Measurements from ENCODE around the gene KPRP. TPM values are rescaled to one million over a fixed set of nuclear protein-coding genes. Genes with fewer than 3 reads are reported as not detected.

The KPRP gene
- total RNA-seq, 1 experiment from 2014 or later, result not detected

DNA sequence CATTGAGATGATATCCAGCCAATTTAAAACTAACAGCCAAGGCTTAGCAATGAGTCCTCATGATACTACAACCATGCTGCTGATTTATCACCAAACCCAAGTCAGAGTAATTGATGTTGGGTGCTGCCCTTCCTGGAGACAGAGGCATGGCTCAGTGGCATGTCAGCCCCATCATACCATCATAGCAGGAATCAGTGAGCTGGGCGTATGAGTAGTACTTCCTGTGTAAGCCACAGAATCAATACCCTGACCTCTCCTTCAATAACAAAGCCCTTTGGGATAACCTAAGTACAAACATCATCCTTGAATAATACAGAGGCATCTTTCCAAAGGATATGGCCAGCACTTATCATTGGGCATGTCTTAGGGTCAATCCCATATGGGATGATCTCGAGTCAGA, 25.3 kb downstream of the KPRP start:
- DNase-seq (ENCODE audit: low read depth, low spot score) (no peak), ATAC-seq (no peak)
- TF ChIP-seq POLR2AphosphoS5 (IDR thresholded peaks at IDR 0.05; ENCODE audit: low read depth, low read length) (no peak), SIN3A (IDR thresholded peaks at IDR 0.05; ENCODE audit: borderline replicate concordance, insufficient read depth, low read depth, low read length) (no peak), TCF7L2 (IDR thresholded peaks at IDR 0.05; ENCODE audit: low read depth, low read length) (no peak)
- TF ChIP-seq, protein P1, sequence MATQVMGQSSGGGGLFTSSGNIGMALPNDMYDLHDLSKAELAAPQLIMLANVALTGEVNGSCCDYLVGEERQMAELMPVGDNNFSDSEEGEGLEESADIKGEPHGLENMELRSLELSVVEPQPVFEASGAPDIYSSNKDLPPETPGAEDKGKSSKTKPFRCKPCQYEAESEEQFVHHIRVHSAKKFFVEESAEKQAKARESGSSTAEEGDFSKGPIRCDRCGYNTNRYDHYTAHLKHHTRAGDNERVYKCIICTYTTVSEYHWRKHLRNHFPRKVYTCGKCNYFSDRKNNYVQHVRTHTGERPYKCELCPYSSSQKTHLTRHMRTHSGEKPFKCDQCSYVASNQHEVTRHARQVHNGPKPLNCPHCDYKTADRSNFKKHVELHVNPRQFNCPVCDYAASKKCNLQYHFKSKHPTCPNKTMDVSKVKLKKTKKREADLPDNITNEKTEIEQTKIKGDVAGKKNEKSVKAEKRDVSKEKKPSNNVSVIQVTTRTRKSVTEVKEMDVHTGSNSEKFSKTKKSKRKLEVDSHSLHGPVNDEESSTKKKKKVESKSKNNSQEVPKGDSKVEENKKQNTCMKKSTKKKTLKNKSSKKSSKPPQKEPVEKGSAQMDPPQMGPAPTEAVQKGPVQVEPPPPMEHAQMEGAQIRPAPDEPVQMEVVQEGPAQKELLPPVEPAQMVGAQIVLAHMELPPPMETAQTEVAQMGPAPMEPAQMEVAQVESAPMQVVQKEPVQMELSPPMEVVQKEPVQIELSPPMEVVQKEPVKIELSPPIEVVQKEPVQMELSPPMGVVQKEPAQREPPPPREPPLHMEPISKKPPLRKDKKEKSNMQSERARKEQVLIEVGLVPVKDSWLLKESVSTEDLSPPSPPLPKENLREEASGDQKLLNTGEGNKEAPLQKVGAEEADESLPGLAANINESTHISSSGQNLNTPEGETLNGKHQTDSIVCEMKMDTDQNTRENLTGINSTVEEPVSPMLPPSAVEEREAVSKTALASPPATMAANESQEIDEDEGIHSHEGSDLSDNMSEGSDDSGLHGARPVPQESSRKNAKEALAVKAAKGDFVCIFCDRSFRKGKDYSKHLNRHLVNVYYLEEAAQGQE (IDR thresholded peaks at IDR 0.05; ENCODE audit: insufficient read depth in 1 of 2, low read depth in 2 of 2, low read length in 1 of 2), result no peak
- TF ChIP-seq, protein P2, sequence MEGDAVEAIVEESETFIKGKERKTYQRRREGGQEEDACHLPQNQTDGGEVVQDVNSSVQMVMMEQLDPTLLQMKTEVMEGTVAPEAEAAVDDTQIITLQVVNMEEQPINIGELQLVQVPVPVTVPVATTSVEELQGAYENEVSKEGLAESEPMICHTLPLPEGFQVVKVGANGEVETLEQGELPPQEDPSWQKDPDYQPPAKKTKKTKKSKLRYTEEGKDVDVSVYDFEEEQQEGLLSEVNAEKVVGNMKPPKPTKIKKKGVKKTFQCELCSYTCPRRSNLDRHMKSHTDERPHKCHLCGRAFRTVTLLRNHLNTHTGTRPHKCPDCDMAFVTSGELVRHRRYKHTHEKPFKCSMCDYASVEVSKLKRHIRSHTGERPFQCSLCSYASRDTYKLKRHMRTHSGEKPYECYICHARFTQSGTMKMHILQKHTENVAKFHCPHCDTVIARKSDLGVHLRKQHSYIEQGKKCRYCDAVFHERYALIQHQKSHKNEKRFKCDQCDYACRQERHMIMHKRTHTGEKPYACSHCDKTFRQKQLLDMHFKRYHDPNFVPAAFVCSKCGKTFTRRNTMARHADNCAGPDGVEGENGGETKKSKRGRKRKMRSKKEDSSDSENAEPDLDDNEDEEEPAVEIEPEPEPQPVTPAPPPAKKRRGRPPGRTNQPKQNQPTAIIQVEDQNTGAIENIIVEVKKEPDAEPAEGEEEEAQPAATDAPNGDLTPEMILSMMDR (IDR thresholded peaks at IDR 0.05), result no peak
- Histone ChIP-seq H3K27ac (ENCODE audit: low read length) (no peak overlapping the region), H3K4me3 (ENCODE audit: low read depth in 2 of 2, low read length in 2 of 2) (no peak overlapping the region), H3K4me1 (ENCODE audit: control insufficient read depth, insufficient read depth, low read length) (no peaks in the 10 kb centered on the region), H3K9me3 (ENCODE audit: control insufficient read depth, insufficient read depth, low read depth, low read length) (no peaks in the 10 kb centered on the region), H3K27me3 (ENCODE audit: control insufficient read depth, insufficient read depth, low read length) (peaks cover 2% of the 10 kb centered on the region), H3K36me3 (ENCODE audit: control insufficient read depth, insufficient read depth, low read length) (no peaks in the 10 kb centered on the region)
- POLR2A ChIA-PET, result no interaction called here
- CTCF ChIA-PET, result no interaction called here
- no TSS peak for BruUV-seq (replicated peaks)
- in situ Hi-C loops (cut with HindIII; ENCODE audit: low pct_unique_long_range_greater_than_20kb, low sequenced_read_pairs), result no loop called here
- intact Hi-C loops (cut with micrococcal nuclease; ENCODE audit: unreplicated experiment), result no loop called here

DNA sequence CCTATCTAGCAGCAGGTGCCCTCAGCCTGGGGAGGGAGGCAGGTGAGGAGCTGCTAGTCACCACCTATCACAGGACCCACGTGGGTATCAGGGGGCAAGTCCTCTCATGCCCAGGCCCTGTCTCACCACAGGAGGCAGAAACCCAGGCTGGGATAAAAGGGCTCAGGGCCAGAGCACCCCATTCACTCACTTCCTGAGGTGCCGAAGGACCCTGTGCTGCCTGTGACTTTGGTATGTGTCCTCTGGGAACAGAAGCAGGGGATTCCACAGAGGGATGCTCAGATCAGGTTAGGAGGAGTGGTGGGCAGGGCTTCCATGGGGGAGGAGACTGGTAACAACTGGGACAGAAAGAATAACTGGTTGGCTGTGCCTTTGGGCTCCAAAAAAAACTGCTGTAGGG, 28.3 kb downstream of the KPRP start, which contains the start of gene LCE1E:
LCE1E (plus strand) TSS at position 181 of the 400 bp plus-strand sequence. CDS start 1,043 bp downstream, outside the sequence.
- Histone ChIP-seq H3K27ac (ENCODE audit: low read length) (no peak within 1 kb of the TSS), H3K36me3 (ENCODE audit: control insufficient read depth, insufficient read depth, low read length) (no peaks in the 10 kb centered on the region), H3K4me1 (ENCODE audit: control insufficient read depth, insufficient read depth, low read length) (no peaks in the 10 kb centered on the region), H3K27me3 (ENCODE audit: control insufficient read depth, insufficient read depth, low read length) (peaks cover 8% of the 10 kb centered on the region), H3K9me3 (ENCODE audit: control insufficient read depth, insufficient read depth, low read depth, low read length) (no peaks in the 10 kb centered on the region), H3K4me3 (ENCODE audit: low read depth in 2 of 2, low read length in 2 of 2) (no peak within 1 kb of the TSS)
- ATAC-seq (no peak), DNase-seq (ENCODE audit: low read depth, low spot score) (no peak)
- no TSS peak for BruUV-seq (replicated peaks)
- POLR2A ChIA-PET, result interaction anchor here (0.6 kb wide), 1 partner anchor 30 kb away, joined by 3 read pairs; no protein-coding TSS in a partner anchor
- CTCF ChIA-PET, result no interaction called here
- intact Hi-C loops (cut with micrococcal nuclease; ENCODE audit: unreplicated experiment) (no loop called here), in situ Hi-C loops (cut with HindIII; ENCODE audit: low pct_unique_long_range_greater_than_20kb, low sequenced_read_pairs) (no loop called here)
- TF ChIP-seq, protein P2 (IDR thresholded peaks at IDR 0.05), result no peak
- TF ChIP-seq SIN3A (IDR thresholded peaks at IDR 0.05; ENCODE audit: borderline replicate concordance, insufficient read depth, low read depth, low read length), result no peak
- no peak for TF ChIP-seq POLR2AphosphoS5 (IDR thresholded peaks at IDR 0.05; ENCODE audit: low read depth, low read length)
- no peak for TF ChIP-seq TCF7L2 (IDR thresholded peaks at IDR 0.05; ENCODE audit: low read depth, low read length)
- TF ChIP-seq, protein P1 (IDR thresholded peaks at IDR 0.05; ENCODE audit: insufficient read depth in 1 of 2, low read depth in 2 of 2, low read length in 1 of 2), result no peak
